ENCODE results near the gene DUOXA2.

DUOXA2 gene

DNA sequence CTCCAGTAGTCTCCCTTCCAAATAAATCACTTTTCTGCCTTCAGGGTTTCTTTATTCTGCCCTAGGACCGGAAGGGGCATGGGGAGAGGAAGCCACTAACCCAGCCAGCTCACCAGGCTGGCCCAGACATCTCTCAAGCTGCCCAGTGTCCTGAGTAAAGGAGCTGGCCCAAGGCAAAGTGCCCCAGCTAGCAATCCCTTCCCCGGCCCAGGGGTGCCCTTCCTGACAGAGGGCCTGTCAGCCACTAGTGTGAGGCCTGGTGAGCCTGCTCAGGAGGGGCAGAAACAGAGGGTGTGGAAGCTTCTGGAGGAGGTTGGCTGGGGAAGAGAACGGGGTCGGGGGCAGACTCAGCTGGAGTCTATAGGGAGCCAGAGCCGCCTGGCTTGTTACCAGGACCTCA, 51.4 kb downstream of the DUOXA2 start:
- no peak for DNase-seq

DNA sequence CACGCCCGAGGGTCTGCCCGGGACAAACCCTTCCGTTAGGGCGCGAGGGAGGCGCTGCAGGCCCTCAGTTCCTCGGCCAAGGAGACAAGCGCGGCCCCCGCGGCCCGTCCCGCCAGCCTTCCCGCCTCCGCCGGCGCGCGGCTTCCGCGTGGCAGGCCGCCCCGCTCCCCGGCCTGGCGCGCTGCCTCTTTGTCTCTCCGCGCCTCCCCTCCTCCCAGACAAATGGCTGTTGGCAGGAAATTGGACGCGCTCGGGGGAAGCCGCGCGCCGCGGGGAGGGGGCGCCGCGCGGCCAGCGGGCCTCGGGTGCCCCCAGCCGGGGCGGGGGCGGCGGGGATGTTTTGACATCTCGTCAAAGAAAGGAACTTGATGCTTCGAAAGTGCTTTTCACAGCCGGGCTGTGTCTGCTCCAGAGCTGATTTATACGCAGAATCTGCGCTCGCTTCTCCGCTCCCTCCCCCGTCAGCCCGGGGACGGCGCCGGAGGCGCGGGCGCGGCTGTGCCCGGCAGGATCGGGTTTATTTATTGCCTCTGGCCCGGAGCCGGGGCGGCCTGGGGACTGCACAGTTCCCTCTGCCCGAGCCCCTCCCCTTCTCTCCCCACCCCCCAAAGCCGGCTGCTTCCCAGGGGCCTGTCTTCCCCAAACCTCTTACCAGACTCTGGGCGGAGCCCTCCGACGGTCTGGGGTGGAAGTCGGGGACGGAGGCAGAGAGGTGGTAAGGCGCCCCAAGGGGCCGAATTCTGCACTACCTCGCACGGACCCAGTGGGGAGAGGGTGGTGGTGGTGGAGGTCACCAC, 52.9 kb downstream of the DUOXA2 start:
- DNase-seq: no peak

DNA sequence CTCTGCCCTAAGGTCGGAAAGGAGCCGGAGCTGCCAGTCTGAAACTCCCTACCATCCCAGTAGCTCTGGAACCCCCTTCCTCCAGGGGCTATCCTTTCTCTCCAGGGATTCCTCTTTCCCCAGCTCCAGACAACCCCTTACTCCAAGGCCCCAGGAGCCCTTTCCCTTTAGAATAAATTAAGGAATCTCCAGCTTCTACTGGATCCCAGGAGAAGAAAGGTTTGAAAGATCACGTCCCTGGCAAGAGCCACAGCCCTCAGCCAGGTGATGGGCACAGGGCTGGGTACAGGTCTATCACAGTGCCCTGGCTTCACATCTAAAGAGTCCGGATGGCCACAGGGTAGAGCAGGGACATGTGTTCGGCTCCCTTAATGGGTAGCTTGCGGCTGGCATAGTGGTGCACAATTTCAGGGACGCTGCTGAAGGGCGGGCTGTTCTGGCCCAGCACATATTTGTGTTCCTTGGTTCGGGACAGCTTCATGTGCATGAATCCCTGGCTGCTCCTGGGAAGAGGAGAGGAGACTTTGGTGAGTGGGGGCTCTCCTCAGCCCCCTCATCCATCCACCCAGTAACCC, 53.6 kb downstream of the DUOXA2 start:
- no peak for DNase-seq
